HG03060 (cell line): ENCODE measurements around the gene RELN.
"Not testable (repeated sequence)": the region's sequence is repeated elsewhere in the genome, so short reads cannot be mapped to it uniquely, and the experiment has no call there.

Source experiments
- ATAC-seq: cut with Tn5 transposase; IDR thresholded peaks from one replicate; pipeline ENCODE4 v1.9.1; 2021; ENCODE audit warnings: low read depth, moderate number of reproducible peaks; ENCODE audit not compliant: unreplicated experiment

Gene RELN

GRCh38 chr7:103538964-103539709 lies 450.3 kb downstream of the RELN start:
- no peak for ATAC-seq

DNA sequence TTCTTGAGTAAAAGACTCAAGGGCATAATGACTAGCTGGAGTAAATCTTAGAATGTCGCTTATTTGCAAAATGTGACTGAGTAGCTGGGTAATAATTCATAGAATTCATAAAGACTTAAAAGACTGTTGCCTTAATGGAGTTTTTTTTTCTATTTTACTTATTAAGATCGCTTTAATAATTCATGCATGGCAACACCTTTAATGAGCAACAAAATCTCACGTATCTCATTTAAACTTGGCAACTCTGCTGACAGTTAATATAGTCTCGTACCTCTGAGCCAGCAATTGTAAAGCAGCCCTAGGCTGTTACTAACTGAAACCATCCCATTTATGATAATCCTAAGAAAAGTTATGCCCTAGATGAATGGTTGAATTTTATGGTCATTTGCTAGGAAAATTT lies 455.7 kb downstream of the RELN start:
- no peak for ATAC-seq

DNA sequence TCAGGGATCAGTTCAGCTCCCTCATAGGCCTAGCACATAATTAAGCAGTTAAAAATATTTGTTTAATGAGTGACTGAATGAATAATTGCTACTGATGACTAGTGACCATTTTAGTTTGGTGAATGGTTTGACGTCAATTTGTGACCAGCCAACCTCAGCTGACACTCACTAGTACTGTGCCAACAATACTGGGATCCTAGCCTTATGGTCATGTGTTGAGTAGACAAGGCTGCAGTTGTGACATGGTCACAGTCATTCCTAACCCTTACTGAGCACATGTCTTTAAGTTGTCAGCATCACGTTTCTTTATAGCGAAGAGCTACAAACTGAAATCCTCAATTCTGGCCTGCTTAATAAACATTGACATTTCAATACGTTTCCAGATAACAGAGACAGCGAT lies 456.5 kb downstream of the RELN start:
- no peak for ATAC-seq

- ATAC-seq: no peak
Observed at GRCh38 chr7:103528152-103528551, 461.3 kb downstream of the RELN start.

DNA sequence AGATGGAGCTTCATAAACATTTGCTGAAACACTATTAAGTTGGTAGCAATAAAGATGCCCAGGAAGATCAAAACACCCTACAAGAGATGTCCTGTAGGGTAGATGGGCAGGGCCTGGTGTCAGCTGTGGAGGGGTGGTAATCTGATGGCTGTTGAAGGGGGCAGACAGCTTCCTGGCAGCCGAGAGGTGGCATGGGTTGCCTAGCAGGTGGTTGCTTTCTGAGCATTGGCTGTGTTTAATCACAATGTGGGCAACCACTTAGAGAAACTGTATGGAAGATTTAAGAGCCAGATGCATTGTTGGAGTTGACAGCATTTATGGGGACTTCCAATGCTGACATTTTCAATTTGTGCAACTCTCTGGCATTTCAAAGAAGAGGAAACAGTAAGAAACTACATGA lies 463.5 kb downstream of the RELN start:
- no peak for ATAC-seq

GRCh38 chr7:103524042-103524907 lies 465.2 kb downstream of the RELN start:
- ATAC-seq: no peak

DNA sequence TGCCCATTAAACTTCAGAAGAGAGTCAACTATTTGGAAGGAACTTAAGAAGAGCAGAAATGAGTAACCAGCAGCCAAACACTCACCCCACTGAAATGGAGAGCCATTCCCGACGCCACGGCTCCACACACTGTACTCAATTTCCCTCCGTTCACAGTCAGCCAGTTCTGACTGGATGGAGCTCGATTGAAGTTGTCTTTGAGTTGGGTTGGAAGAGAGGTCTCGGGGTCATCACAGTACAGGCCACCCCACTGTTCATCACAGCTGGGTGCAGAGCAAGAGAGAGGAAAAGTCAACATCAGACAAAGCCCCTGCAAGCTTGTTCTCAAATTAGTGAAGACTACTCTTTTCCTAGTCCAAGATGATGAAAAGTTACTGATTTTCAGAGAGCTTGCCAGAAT lies 467.5 kb downstream of the RELN start:
- no peak for ATAC-seq

GRCh38 chr7:103504505-103505135 lies 484.8 kb downstream of the RELN start:
- no peak for ATAC-seq

DNA sequence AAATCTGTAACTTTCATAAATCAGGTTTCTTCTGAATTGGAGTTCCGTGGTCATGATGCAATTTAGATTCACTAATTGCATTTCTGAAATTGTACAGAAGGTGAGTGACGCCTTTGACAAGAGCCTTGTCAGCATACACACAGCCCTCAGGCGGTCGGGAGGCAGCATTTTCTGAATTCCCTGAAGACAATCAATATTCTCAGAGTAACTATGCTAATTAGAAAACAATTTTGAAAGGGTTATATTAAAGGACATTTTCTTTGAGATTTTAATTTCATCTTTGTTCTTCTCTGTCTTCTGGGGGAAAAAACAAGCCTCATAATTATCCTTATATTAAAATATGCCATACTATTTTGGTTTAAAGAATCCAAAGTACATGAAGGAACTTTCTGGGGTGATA lies 488.3 kb downstream of the RELN start:
- ATAC-seq: no peak

GRCh38 chr7:103499976-103500375 lies 489.5 kb downstream of the RELN start:
- no peak for ATAC-seq

- ATAC-seq: no peak
Observed at GRCh38 chr7:103487419-103487818, 502.0 kb downstream of the RELN start.

DNA sequence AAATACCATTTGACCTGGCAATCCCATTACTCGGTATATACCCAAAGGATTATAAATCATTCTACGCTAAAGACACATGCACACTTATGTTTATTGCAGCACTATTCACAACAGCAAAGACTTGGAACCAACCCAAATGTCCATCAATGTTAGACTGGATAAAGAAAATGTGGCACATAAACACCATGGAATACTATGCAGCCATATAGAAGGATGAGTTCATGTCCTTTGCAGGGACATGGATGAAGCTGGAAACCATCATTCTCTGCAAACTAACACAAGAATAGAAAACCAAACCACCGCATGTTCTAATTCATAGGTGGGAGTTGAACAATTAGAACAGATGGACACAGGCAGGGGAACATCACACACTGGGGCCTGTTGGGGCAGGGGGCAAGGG lies 502.6 kb downstream of the RELN start:
- ATAC-seq: not testable (repeated sequence)

- no peak for ATAC-seq
Observed at GRCh38 chr7:103480771-103481170, 508.7 kb downstream of the RELN start.

DNA sequence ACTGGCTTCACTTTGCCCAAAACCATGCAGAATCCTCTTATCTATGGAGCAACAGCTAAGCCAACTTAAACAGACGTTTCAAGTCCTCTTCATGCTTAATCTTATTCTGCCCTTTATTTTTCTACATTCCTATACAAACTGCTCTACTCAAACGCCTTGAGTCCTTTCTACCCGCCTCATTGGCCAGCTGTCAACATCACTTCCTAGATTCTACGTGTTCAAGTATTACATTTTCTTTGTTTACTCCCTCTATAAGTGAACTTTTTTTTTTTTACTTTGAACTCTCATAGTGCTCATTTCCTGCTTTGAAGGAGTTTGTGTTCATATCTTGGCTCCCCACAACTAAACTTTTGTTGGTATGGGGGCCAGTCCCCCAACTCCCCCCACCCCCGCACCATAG lies 514.5 kb downstream of the RELN start:
- ATAC-seq: no peak

- no peak for ATAC-seq
Observed at GRCh38 chr7:103469095-103469948, 520.1 kb downstream of the RELN start.

- ATAC-seq: no peak
Observed at GRCh38 chr7:103466814-103467213, 522.6 kb downstream of the RELN start.

DNA sequence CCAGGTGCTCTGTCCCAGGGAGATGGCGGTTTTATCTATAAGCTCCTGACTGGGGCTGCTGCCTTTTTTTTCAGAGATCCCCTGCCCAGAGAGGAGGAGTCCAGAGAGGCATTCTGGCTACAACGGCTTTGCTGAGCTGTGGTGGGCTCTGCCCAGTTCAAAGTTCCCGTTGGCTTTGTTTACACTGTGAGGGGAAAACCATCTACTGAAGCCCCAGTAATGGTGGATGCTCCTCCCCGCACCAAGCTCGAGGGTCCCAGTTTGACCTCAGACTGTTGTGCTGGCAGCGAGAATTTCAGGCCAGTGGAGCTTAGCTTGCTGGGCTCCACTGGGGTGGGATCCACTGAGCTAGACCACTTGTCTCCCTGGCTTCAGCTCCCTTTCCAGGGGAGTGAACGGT lies 527.1 kb downstream of the RELN start:
- no peak for ATAC-seq

- no peak for ATAC-seq
Observed at GRCh38 chr7:103447073-103447960, 542.1 kb downstream of the RELN start.

- ATAC-seq: no peak
Observed at GRCh38 chr7:103446049-103446520, 543.4 kb downstream of the RELN start, which contains the start of gene SLC26A5. Gene SLC26A5, minus strand, starts transcription at chr7:103446207. Its CDS starts 24,693 bp downstream, at chr7:103421514.
